Transverse colon (tissue), 4 donors: ENCODE results near the gene METRNL. TPM values are rescaled to one million over a fixed set of nuclear protein-coding genes. Genes with fewer than 3 reads are reported as not detected.

Source experiments
- DNase-seq: peaks from one replicate; pipeline ENCODE4 v3.0.0-alpha.2; 2019
- H3K27ac ChIP-seq, 4 donors: fragments of 200-600 bp; sonication (generic); 2 replicates each; pipeline ENCODE4 v1.5.1; 2016 to 2018; ENCODE audit warnings: inconsistent platforms in 4 of 4
- H3K27me3 ChIP-seq: fragments of 200-600 bp; sonication (generic); 2 replicates; pipeline ENCODE4 v1.5.1; 2017; ENCODE audit warnings: inconsistent platforms
- H3K36me3 ChIP-seq, 4 donors: fragments of 200-600 bp; sonication (generic); 2 replicates each; pipeline ENCODE4 v1.5.1; 2017 to 2019; ENCODE audit warnings: inconsistent platforms in 4 of 4
- H3K4me1 ChIP-seq, 4 donors: fragments of 200-600 bp; sonication (generic); 2 replicates each; pipeline ENCODE4 v1.5.1; 2017 to 2020; ENCODE audit warnings: inconsistent platforms in 4 of 4
- H3K4me3 ChIP-seq, 4 donors: fragments of 200-600 bp; sonication (generic); 1 replicate in 1 of 4; 2 replicates in 3 of 4; pipeline versions ENCODE4 v1.5.1 to v1.6.1; 2017 to 2019; ENCODE audit warnings: inconsistent platforms in 4 of 4
- H3K9me3 ChIP-seq, 2 donors: fragments of 200-600 bp; sonication (generic); 2 replicates each; pipeline ENCODE4 v1.5.1; 2017 to 2019; ENCODE audit warnings: inconsistent platforms in 2 of 2
- CTCF ChIP-seq, 5 experiments: fragments of 200-600 bp in 3 of 5; fragments of 450-650 bp in 2 of 5; sonication (generic) in 3 of 5; IDR thresholded peaks; 1 replicate in 2 of 5; 2 replicates in 3 of 5; pipeline ENCODE4 v1.5.1; 2016 to 2017; ENCODE audit warnings: antibody characterized with exemption in 5 of 5, inconsistent platforms in 3 of 5, mild to moderate bottlenecking in 2 of 5, moderate library complexity in 1 of 5
- EP300 ChIP-seq: sonication (generic); formaldehyde crosslinking; IDR thresholded peaks from one replicate; pipeline ENCODE4 v1.6.1; 2017; ENCODE audit warnings: antibody characterized with exemption, low read depth
- POLR2A ChIP-seq: fragments of 450-650 bp; IDR thresholded peaks from one replicate; pipeline ENCODE4 v1.6.1; 2016; ENCODE audit warnings: antibody characterized with exemption, mild to moderate bottlenecking, moderate library complexity
- POLR2AphosphoS5 ChIP-seq, 3 donors: sonication (generic); formaldehyde crosslinking; IDR thresholded peaks; one replicate each; pipeline ENCODE4 v1.6.1; 2016; ENCODE audit warnings: antibody characterized with exemption in 3 of 3
- whole genome bisulfite sequencing, 2 donors: methylation state at CpG; one replicate each; pipeline ENCODE4 v1.1.5; 2018; ENCODE audit warnings: low coverage in 1 of 2; 5-methylcytosine and 5-hydroxymethylcytosine counted together
- in situ Hi-C, 4 donors: fragments of 200-750 bp; cut with MboI; loops; one replicate each; pipeline versions ENCODE4 v1.15.0 to v1.15.1; 2017; ENCODE audit warnings: low sequenced_read_pairs in 3 of 4, low pct_ligation_motif_present in 1 of 4, low pct_unique_long_range_greater_than_20kb in 1 of 4
- intact Hi-C: fragments of 100-400 bp; cut with DNase I; formaldehyde crosslinking; loops from one replicate; pipeline ENCODE4 v1.15.1; 2023; ENCODE audit warnings: low total_unique reads
- total RNA-seq, 4 donors: library from RNA; depleted of rRNA; stranded (reverse); fragments of >200 nt; gene quantifications; one replicate each; pipeline ENCODE4 v1.1.0, GENCODE V29; 2016

METRNL gene
- total RNA-seq, 4 donors from 2014 or later = 46.8 to 325 (median 112) TPM

- H3K27me3 ChIP-seq = peaks cover 19% of the 10 kb centered on the region
- peak overlapping the region in 1 of 4 donors; percentile 23 for H3K4me3 ChIP-seq
- intact Hi-C loops (no loop called here), in situ Hi-C loops (no loop called here)
- H3K9me3 ChIP-seq = no peaks in the 10 kb centered on the region
- WGBS, 2 donors = 42% methylated on average over 11 of the region's 12 CpGs; no CpG with 5 or more reads in 1 of the 2 donors
- peaks cover 0 to 19% (median 9%) of the 10 kb centered on the region in 4 donors for H3K36me3 ChIP-seq
- no peak for DNase-seq
- TF ChIP-seq EP300 (no peak), POLR2AphosphoS5 (IDR thresholded peaks at IDR 0.05) (no peak), POLR2A (no peak)
- peak overlapping the region in 2 of 4 donors; percentile 36 to 44 for H3K27ac ChIP-seq
- peaks cover 27 to 49% (median 38%) of the 10 kb centered on the region in 4 donors for H3K4me1 ChIP-seq
These were observed 19.7 kb downstream of the METRNL start for GRCh38 chr17:83099086-83099555.

GRCh38 chr17:83099570-83100181 is 20.3 kb downstream of the METRNL start:
- peak overlapping the region in 1 of 4 donors; percentile 23 for H3K4me3 ChIP-seq
- DNase-seq = peak; percentile 33
- peaks cover 20% of the 10 kb centered on the region for H3K27me3 ChIP-seq
- no peaks in the 10 kb centered on the region for H3K9me3 ChIP-seq
- H3K27ac ChIP-seq = peak overlapping the region in 2 of 4 donors; percentile 44 to 59
- H3K4me1 ChIP-seq = peaks cover 27 to 49% (median 38%) of the 10 kb centered on the region in 4 donors
- intact Hi-C loops (no loop called here), in situ Hi-C loops (no loop called here)
- no peak for TF ChIP-seq EP300
- TF ChIP-seq POLR2AphosphoS5 (IDR thresholded peaks at IDR 0.05) = peak in 1 of 3 donors; percentile 15
- 3% methylated on average over 30 of the region's 34 CpGs; no CpG with 5 or more reads in 1 of the 2 donors for WGBS, 2 donors
- peaks cover 0 to 14% (median 7%) of the 10 kb centered on the region in 4 donors for H3K36me3 ChIP-seq

GRCh38 chr17:83100220-83100852 is 20.9 kb downstream of the METRNL start:
- intact Hi-C loops (no loop called here), in situ Hi-C loops (no loop called here)
- peaks cover 23% of the 10 kb centered on the region for H3K27me3 ChIP-seq
- 4 to 10% methylated on average over 4 to 24 of the region's 24 CpGs for WGBS, 2 donors
- TF ChIP-seq CTCF (IDR thresholded peaks at IDR 0.05) = no peak
- no peak for TF ChIP-seq POLR2AphosphoS5 (IDR thresholded peaks at IDR 0.05)
- no peak for TF ChIP-seq POLR2A
- TF ChIP-seq EP300 = no peak
- peaks cover 27 to 49% (median 38%) of the 10 kb centered on the region in 4 donors for H3K4me1 ChIP-seq
- peak overlapping the region in 1 of 4 donors; percentile 23 for H3K4me3 ChIP-seq
- no peaks in the 10 kb centered on the region for H3K9me3 ChIP-seq
- peaks cover 0 to 8% (median 4%) of the 10 kb centered on the region in 4 donors for H3K36me3 ChIP-seq
- peak; percentile 39 for DNase-seq
- H3K27ac ChIP-seq = peak overlapping the region in 1 of 4 donors; percentile 81

GRCh38 chr17:83100853-83101391 is 21.5 kb downstream of the METRNL start:
- Histone ChIP-seq H3K9me3 (no peaks in the 10 kb centered on the region), H3K27me3 (peaks cover 27% of the 10 kb centered on the region), H3K4me3 (no peak overlapping the region), H3K4me1 (peaks cover 27 to 49% (median 38%) of the 10 kb centered on the region in 4 donors), H3K36me3 (peaks cover 0 to 2% (median under 1%) of the 10 kb centered on the region in 4 donors), H3K27ac (peak overlapping the region; percentile 47 to 81 (median 72))
- intact Hi-C loops (no loop called here), in situ Hi-C loops (no loop called here)
- TF ChIP-seq CTCF (IDR thresholded peaks at IDR 0.05) = no peak
- DNase-seq = peak; percentile 49
- 23% methylated on average over 20 of the region's 22 CpGs; no CpG with 5 or more reads in 1 of the 2 donors for WGBS, 2 donors
